ENCODE data around the gene IL9R.
"Not testable (repeated sequence)": the region's sequence is repeated elsewhere in the genome, so short reads cannot be mapped to it uniquely, and the experiment has no call there.

IL9R gene, protein sequence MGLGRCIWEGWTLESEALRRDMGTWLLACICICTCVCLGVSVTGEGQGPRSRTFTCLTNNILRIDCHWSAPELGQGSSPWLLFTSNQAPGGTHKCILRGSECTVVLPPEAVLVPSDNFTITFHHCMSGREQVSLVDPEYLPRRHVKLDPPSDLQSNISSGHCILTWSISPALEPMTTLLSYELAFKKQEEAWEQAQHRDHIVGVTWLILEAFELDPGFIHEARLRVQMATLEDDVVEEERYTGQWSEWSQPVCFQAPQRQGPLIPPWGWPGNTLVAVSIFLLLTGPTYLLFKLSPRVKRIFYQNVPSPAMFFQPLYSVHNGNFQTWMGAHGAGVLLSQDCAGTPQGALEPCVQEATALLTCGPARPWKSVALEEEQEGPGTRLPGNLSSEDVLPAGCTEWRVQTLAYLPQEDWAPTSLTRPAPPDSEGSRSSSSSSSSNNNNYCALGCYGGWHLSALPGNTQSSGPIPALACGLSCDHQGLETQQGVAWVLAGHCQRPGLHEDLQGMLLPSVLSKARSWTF

DNA sequence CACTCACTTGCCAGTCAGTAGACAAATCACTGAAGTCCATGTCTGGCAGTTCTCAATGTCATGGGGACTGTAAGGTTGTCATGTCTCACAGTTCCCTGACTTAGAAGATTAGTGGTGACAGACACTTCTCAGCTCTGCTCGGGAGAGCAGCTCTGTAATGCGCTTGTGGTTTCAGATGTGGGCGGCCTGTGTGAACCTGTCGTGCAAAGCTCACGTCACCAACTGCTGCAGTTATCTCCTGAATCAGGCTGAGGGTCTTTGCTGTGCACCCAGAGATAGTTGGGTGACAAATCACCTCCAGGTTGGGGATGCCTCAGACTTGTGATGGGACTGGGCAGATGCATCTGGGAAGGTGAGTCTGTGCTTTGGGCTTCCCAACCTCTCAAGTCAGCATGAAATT lies at the start of gene IL9R:
Gene IL9R, plus strand, starts transcription at position 261 of the 400 bp plus-strand sequence. Its CDS starts 64 bp downstream, at position 325.
- no peak for DNase-seq

DNA sequence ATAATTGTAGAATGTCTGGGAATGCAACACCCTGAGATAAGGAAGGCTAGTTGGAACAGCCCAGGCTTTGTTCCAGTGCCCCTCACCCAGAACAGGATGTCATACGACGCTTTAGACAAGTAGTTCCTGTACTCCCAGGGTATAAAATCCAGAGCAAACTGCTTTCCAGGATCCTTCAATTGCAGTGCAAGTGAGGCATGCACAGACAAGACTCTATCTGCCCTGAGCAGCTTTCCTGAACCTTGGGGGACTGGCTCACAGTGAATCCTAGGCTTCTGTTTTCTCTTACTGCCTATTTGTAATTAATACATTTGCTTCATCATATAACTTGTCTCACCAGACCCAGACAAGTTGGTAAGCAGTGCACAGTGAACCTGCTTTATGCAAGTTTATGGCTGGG lies 48.4 kb upstream of the IL9R start:
- no peak for DNase-seq

DNA sequence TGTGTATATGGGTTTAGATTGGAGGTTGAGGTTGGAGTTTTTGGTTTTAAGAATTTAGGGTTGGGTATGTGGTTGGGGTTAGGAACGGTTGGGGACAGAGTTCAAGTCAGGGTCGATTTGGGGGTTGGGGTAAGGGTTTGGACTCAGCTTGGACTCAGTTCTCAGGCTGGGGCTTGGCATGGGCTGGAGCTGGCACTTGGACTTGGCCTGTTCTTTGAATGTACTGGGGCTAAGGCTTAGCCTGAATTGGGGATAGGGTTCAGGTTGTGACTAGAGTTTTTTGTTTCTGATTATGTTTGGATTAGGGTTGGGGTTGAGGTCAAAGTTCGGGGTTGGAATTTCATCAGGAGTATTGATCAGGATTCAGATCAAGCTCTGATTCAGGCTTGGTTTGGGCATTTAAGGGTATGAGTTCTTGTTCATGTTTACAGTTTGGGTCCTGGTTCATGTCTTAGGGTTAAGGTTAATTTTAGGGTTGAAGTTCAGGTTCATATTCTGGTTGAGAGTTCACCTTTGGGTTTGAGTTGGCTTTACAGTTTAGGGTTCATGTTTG lies 46.2 kb upstream of the IL9R start:
- no peak for DNase-seq

DNA sequence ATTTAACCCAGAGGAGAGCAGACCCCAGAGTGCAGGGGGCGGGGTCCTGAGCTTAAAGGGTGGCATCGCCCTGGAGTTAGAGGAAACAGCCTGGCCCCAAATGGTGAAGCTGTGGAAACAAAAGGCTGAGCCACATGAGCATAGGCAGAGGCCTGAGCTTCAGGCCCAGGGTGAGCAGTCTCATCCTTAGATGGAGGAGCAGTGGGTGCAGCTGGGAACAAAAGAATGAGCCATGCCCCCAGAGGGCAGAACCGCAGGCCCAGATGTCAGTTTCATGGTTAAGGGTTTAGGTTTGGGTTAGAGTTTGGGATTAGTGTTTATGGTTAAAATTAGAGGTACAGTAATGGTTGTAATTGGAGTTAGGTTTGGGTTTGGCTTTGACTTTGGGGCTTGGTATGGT lies 44.4 kb upstream of the IL9R start:
- no peak for DNase-seq

DNA sequence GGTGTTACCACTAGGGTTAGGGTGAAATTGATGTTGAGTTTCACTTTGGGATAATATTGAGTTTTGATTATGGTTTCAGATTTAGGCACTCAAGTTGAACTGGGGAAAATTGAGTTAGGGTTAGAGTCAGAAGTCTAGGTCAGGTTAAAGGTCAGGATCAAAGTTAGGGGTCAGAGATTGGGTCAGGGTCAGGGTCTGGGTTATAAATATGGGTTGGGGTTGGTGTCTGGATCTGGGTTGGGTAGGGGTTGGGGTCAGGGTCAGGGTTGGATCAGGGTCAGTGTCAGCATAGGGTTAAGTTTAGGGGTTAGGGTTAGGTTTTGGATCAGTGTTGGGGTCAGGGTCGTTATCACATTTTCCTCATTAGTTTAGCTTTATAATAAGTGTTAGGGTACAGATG lies 42.7 kb upstream of the IL9R start:
- DNase-seq, result no peak

DNA sequence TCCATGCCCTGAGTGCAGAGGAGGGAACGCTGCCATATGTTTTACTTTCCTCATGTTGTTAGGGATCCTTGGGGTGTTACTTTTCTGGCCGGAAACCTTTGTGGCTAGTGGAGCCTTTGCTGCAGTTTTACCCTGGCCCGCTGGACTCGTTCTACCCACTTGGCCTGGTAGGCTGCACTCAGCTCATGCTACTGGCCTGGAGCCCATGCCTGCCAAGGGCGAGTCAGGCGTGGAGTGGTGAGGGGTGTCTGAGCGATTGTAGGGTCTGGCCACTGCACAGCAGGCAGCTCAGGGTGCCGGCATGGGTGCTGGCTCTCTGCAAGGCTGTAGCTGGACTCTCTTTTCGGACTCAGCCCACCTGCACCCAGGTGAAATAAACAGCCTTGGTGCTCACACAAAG lies 41.4 kb upstream of the IL9R start:
- no peak for DNase-seq

DNA sequence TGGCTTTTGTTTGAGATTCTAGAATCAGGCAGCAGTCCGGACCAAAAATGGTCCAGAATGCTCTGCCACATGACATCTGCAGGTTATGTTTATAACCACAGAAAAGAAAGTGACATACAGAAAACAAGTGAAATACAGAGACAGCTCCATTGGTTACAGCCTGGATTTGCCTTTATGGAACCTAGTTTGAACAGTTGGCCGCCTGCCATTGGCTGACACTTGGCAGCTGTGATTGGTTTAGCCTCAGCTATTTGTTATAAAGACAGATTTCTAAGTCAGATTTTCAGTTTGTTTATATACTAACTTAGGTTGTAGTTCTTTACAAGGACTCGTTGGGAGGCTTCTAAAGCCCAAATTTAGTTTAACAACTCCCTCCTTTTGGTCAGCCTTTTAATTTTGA lies 40.8 kb upstream of the IL9R start:
- DNase-seq, result no peak

DNA sequence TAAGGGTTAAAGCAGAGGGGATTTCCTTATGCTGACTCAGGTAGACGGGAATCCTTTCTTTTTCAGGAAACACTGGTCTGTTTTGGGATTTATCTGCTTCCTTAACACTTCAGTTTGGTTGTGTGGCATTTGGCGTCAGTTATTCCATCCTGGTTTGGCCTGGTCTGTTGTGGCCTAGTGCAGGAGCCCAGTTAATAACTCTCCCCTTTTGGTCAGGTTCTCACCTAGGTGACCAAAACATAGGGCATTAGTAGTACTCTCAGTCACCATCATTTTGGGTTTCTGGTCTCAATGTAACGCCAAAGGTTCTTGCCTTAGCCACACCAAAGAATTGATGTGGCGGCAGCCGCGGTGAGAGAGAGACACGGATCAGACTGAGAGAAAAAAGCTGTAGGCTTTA lies 39.7 kb upstream of the IL9R start:
- DNase-seq, result no peak

DNA sequence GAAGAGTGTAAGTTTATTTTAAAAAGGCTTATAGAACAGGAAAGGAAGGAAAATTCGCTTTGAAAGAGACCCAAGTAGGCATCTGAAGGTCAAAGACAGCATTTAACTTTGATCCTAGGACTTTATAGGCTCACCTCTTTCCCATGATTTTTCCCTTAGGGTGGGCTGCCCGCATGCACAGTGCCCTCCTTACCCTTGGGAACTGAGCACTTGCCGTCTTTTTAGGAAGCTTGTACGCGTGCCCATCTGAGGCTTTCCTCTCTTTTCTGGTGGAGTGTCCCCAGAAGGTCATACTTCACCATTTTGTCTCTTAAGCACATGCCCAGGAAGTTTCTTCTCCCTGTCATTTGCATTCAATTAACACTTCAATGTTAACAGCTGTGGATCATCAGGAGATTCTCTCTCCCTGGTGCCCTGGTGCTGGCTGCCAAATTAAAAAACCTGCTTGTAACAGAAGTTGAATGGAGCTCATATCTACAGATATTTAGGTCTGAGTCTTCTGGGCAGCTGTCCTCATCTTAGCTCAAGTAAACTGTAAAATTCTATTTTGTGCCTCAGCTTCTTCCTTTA lies 38.4 kb upstream of the IL9R start:
- DNase-seq, result no peak

DNA sequence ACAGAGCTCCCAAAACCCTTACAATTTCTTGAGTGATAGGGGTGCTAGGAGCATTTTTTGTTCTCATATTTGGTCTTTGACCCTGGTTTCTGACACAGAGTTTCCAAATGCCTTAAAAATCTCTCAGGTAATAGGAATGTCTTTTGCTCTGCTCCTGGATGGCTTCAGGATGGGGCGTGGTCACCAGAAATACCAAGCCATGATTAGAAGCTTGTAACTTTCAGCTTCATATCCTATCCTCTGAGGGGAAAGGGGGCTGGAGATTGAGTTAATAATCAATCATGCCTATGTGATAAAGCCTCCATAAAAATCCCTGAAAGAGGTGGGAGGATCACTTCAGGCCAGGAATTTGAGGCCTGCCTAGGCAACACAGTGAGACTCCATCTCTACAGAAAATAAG lies 34.6 kb upstream of the IL9R start:
- no peak for DNase-seq

DNA sequence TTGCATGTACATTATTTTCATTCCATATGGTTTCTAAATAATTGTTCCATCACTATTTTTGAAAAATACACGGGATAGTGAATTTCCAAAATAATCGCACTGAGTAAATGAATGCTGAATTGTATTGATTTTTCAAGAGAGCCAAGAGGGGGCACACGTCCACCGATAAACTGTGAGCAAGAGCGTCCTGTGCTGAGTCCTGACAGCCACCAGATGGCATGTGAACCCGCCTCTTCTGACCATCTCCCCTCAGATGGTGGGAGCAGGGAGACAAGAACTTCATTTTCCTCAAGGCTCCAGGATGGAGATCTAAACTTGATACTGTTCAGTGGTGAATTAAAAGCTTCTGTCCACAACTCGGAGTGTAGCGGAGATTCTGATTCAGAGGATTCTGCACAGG lies 30.6 kb upstream of the IL9R start:
- peak; percentile 1 for DNase-seq

DNA sequence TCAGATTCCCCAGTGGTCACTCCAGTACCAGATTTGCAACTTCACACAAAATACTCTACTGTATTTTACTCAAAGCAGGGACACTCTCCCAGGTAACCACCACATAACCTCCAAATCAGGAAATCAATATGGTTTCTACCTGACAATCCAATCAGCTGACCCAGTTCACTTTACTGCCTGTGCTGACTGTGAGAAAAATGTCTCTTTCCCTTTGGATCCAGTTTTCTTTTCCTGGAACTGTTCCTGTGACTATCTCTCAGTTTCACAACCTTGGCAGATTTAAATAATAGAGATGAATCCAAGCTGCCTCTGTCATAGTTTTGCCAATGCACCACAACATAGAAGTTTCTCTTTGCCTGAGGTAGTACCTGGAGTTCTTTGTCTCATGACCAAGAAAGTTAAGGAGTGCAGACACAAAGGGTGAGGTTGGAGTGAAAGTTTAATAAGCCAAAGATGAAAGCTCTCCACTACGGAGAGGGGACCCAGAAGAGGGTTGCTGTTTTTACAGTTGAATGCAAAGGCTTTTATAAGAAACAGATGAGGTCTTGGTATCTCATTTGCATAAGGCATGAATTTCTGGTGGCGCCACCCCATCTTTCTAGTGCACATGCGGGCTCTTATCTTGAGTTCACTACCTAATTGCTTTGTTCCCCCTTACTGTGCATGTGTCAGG lies 29.7 kb upstream of the IL9R start:
- no peak for DNase-seq

DNA sequence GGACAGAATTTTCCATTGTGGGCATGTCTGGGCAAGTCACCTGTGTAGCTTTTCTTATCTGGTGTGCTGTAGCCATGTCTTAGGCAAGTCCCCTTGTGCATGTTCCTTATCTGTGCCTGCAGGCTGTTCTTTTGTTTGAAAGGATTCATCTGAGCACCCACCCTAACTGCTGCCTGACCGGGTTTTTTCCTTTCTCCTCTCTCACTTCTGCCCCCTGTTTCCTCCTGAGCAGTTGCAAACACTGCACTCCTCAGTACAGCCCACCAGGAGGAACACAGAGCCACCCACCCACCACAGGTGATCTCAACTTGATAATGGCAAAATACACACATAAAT lies 29.2 kb upstream of the IL9R start:
- no peak for DNase-seq

DNA sequence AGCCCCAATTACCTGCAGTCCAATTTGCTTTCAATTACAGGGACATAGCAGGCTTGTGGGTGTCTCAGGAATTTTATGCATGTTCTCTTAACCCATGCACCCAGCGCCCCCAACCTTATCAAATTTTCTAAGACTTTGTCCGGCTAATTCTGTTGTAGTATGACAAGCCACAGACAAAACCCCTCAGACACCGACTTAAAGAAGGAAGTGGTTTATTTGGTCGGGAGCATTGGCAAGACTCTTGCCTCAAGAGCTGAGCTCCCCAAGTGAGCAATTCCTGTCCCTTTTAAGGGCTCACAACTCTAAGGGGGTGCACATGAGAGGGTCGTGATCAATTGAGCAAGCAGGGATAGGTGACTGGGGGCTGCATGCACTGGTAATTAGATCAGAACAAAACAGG lies 28.7 kb upstream of the IL9R start:
- no peak for DNase-seq

DNA sequence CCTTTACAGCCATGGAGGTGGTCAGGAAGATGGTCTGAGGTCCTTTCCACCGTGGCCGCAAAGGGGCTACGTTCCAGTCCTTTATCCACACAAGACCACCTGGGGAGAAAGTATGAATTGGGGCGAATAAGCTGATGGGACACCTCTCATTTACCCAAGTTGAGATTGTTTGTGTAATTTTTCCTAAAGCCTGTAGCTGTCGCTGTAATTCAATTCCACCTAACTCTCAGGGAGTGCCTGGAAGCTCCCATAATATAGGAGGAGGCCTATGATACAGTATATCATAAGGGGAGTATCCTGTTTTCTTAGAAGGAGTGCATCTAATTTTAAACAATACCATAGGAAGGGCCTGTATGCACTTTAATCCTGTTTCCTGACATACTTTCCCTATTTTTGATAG lies 25.8 kb upstream of the IL9R start:
- not testable (repeated sequence) for DNase-seq

DNA sequence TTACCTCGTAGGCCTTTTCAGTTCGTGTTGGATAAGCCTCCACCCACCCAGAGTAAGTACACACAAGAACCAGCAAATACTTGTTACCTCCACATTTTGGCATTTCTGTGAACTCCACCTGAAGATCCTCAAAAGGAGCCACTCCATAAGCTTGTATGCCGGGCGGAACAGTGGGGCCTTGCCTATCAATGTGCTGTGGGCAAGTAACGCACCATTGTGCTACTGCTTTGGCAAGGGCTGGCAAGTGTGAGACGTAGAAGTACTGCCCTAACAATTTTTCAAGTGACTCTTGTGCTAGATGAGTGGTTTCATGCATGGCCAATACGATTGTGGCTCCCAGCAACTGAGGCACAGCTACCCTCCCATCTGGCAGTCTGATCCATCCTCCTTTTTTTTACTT lies 25.3 kb upstream of the IL9R start:
- not testable (repeated sequence) for DNase-seq

DNA sequence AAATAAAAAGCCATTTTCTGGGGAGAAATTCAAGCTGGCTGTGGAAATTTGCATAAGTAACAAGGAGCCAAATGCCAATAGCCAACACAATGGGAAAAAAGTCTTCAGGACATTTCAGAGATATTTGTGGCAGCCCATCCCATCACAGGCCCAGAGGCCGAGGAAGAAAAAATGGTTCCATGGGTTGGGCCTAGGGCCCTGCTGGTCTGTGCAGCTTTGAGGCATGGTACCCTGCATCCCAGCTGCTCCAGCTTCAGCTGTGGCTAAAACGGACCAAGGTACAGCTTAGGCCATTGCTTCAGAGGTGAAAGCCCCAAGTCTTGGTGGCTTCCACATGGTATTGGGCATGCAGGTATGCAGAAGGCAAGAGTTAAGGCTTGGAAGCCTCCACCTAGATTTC lies 14.2 kb upstream of the IL9R start:
- DNase-seq, result no peak

DNA sequence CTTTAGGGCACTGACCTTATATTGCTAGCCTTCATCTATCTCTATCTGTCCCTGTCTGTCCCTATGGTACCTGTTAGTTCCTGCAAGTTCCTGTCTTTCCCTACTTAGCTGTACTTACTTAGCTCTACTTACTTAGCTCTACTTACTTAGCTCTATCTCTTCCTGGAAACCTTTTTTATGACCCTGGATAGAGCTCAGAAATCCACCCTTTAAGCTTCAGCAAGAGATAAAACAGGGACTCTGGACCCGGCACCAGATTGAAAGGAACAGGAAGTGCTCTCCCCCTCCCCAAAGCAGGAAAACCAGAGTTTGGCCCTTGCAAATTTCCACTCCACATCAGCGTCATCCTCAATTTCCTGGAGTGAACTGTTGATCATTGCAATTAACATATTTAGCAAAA lies 12.3 kb upstream of the IL9R start:
- no peak for DNase-seq

DNA sequence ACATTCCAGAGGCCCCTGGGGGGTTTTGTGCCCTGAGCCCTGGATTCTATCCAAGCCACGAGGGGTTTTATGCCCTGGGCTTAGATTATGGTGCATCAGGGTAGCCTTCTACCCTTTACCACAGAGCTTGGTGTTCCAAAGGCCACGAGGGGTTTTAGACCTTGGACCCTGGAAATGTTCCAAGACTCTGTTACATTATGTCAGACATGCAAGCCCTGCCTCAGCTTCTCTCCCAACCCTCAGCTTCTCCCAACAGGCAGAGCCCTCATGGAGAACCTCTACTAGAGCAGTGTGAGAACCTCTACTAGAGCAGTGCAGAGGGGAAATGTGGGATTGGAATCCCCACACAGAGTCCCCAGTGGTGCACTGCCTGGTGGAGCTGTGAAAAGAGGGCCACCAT lies 10.5 kb upstream of the IL9R start:
- not testable (repeated sequence) for DNase-seq

DNA sequence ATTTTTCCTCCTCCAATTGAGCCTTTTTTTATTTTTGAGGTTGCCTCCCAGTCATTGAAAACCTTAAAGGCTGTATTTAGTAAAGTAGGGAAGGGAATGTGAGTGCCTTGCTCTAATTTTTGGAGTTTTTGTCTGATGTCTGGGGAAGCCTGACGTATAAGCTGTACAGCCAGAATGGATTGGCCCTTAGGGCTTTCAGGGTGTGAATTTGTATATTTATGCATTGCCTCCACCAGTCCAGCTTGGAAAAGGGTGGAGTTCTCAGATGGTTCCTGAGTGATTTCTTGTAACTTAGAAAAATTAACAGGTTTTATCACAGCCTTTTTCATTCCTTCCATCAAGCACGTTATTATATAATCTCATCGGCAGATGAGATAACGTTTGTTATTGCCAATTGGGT lies 8.6 kb upstream of the IL9R start:
- DNase-seq, result no peak

DNA sequence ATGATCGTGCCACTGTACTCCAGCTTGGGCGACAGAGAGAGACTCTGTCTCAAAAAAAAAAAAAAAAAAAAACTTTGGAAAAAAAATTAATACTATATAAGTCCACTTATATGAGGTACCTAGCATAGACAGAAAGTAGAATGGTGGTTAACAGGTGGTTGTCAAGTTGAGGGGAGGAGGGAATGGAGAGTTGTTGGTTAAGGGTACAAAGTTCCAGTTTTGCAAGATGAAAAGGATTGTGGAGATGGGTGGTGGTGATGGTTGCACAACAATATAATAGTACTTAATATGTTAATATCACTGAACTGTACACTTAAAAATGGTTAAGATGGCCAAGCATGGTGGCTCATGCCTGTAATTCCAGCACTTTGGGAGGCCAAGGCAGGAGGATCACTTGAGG lies 4.1 kb upstream of the IL9R start:
- DNase-seq, result no peak

DNA sequence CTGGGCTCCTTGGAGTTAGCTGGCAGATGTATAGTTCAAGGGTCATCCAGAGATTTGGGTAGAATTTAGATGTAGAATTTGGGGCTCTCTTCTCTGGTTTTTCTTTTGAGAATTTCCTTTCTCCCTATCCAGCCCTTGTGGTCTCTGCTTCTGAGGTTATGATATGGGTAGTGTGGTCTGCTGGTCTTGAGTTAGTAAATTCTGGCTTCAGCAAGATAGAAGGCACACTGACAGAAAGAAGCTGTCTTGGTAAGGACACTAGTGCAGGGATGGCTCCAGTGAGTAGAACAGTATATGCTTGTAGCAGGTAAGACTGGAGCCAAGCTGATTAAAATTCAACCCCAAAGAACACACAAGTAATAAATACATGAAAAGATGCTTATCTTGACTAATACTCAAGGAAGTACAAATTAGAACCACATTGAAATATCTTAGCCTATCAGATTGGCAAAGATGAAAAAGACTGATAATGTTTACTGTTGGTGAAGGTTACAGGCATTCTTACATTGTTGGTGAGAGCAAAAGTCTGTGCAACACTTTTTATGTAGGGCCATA lies 2.1 kb upstream of the IL9R start:
- no peak for DNase-seq

DNA sequence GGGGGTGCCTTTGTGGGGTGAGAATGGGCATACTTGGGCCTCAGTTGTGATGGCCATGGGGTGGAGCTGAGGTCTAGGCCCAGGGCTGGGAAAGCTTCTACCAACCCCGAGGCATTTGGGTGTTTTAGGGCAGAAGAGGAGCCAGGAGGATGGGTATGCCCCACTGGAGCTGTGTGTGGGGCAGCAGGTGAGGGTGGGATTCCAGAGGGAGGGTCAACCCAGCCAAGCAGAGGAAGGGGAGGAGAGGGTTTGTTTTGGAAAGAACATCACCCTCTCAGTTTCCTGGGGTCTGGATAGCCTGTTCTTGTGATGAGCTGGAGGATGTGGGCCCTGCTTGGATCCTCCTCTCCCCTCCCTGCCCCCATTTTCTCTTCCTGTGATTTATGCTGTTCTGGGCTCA lies 620 bp downstream of the IL9R start:
- DNase-seq, result no peak
